KMS-11 (cell line): Measurements from ENCODE around the gene KIAA0825.

ENCODE experiments used
- H2AFZ ChIP-seq: fragments of 200-600 bp; sonication (generic); 2 replicates; pipeline ENCODE4 v1.6.1; 2016; ENCODE audit warnings: antibody characterized with exemption, mixed run types, low read depth
- H3K27ac ChIP-seq: fragments of 200-600 bp; sonication (generic); 2 replicates; pipeline ENCODE4 v1.6.1; 2016; ENCODE audit warnings: mild to moderate bottlenecking, mixed run types
- H3K27me3 ChIP-seq: fragments of 200-600 bp; sonication (generic); 2 replicates; pipeline ENCODE4 v1.6.1; 2017; ENCODE audit warnings: mild to moderate bottlenecking, low read depth, mixed run types, moderate library complexity; ENCODE audit not compliant: insufficient read depth
- H3K36me3 ChIP-seq: fragments of 200-600 bp; sonication (generic); 2 replicates; pipeline ENCODE4 v1.6.1; 2017; ENCODE audit warnings: mild to moderate bottlenecking, mixed run types; ENCODE audit not compliant: insufficient read depth
- H3K4me1 ChIP-seq: fragments of 200-600 bp; sonication (generic); 2 replicates; pipeline ENCODE4 v1.6.1; 2016; ENCODE audit warnings: mild to moderate bottlenecking, low read depth, mixed run types; ENCODE audit not compliant: poor library complexity, severe bottlenecking
- H3K4me2 ChIP-seq: fragments of 200-600 bp; sonication (generic); 2 replicates; pipeline ENCODE4 v1.7.0; 2016; ENCODE audit warnings: mild to moderate bottlenecking, mixed run types
- H3K4me3 ChIP-seq: fragments of 200-600 bp; sonication (generic); IDR thresholded peaks from 2 replicates; pipeline ENCODE4 v1.6.1; 2017; ENCODE audit warnings: low read depth, low read length, mixed read lengths; ENCODE audit not compliant: insufficient read depth
- H3K79me2 ChIP-seq: fragments of 200-600 bp; sonication (generic); 2 replicates; pipeline ENCODE4 v1.6.1; 2016; ENCODE audit warnings: low read depth, mixed run types; ENCODE audit not compliant: insufficient read depth
- H3K9ac ChIP-seq: fragments of 200-600 bp; sonication (generic); 2 replicates; pipeline ENCODE4 v1.6.1; 2016; ENCODE audit warnings: mild to moderate bottlenecking, mixed run types
- H4K20me1 ChIP-seq: fragments of 200-600 bp; sonication (generic); 2 replicates; pipeline ENCODE4 v1.6.1; 2016; ENCODE audit warnings: mild to moderate bottlenecking, mixed run types; ENCODE audit not compliant: insufficient read depth
- TF ChIP-seq, protein P1 (sequence below): fragments of 200-600 bp; sonication (generic); conservative IDR thresholded peaks from 2 replicates; pipeline ENCODE4 v1.6.1; 2017; ENCODE audit warnings: low read depth, mild to moderate bottlenecking, antibody characterized with exemption, low read length, moderate library complexity, mixed read lengths

The KIAA0825 gene

DNA sequence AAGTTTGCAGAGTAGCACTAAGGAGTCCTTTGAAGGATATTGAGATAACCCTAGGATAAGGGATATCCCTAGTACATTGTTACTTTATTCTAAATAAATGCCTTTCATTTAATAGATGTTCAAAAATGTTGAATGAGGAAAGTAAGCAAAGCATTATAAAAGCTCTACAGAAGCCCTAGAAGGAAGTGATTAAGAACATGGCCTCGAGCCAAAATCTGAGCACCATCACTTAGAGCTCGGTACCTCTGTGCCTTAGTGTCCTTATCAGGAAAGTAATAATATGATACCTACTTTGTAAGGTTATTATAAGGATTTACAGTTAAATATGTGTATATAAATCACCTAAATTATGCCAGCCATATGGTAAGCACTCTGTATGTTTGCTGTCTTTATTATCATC, 242.6 kb downstream of the KIAA0825 start:
- H4K20me1 ChIP-seq, result no peaks in the 10 kb centered on the region
- TF ChIP-seq, protein P1, sequence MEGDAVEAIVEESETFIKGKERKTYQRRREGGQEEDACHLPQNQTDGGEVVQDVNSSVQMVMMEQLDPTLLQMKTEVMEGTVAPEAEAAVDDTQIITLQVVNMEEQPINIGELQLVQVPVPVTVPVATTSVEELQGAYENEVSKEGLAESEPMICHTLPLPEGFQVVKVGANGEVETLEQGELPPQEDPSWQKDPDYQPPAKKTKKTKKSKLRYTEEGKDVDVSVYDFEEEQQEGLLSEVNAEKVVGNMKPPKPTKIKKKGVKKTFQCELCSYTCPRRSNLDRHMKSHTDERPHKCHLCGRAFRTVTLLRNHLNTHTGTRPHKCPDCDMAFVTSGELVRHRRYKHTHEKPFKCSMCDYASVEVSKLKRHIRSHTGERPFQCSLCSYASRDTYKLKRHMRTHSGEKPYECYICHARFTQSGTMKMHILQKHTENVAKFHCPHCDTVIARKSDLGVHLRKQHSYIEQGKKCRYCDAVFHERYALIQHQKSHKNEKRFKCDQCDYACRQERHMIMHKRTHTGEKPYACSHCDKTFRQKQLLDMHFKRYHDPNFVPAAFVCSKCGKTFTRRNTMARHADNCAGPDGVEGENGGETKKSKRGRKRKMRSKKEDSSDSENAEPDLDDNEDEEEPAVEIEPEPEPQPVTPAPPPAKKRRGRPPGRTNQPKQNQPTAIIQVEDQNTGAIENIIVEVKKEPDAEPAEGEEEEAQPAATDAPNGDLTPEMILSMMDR, result no peak

DNA sequence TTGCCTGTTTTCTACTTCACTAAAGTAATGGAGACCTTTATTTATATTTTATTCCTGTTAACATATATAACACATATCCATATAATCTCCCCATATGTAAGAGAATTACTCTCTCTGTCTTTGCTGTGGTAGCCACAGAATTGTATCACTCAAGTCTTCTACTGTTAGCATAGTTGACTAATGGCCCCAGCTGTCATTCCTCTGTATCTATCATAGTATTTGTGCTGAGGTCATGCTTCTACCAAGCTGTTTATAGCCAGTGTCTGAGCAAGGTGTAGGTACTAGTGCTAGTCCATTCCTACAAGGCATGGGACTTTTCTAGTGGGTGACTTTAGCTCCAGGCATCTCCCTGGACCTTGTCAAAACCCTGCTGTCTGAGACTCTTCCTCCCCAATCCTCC, 244.1 kb downstream of the KIAA0825 start:
- Histone ChIP-seq H3K9ac (no peak overlapping the region), H3K4me3 (no peak overlapping the region), H2AFZ (no peak overlapping the region), H3K27me3 (no peaks in the 10 kb centered on the region), H3K36me3 (no peaks in the 10 kb centered on the region), H3K4me2 (no peak overlapping the region), H3K4me1 (no peaks in the 10 kb centered on the region), H3K27ac (no peak overlapping the region), H3K79me2 (no peaks in the 10 kb centered on the region), H4K20me1 (no peaks in the 10 kb centered on the region)
- TF ChIP-seq, protein P1, result no peak

More for the DNA sequence above, 242.6 kb downstream of the KIAA0825 start:
- Histone ChIP-seq H3K27me3 (no peaks in the 10 kb centered on the region), H3K27ac (no peak overlapping the region), H3K36me3 (no peaks in the 10 kb centered on the region), H3K4me1 (no peaks in the 10 kb centered on the region), H3K79me2 (no peaks in the 10 kb centered on the region), H3K9ac (no peak overlapping the region), H2AFZ (no peak overlapping the region), H3K4me2 (no peak overlapping the region), H3K4me3 (no peak overlapping the region)

DNA sequence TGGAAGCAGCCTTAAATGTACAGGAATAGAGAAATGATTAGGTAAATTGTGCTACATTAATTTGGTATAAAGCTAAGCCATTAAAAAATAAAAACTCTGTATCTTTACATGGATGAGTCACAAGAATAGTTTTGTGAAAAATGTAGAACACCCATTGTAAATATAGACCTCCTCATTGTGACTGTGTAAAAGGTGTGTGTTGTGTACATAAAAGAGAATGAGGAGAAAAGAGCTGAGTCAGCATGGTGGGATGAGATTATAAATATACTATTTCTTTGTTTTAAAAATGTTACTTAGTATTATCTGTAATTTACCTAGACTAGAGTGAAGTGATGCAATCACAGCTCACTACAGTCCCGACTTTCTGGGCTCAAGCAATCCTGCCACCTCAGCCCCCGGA, 250.5 kb downstream of the KIAA0825 start:
- Histone ChIP-seq H4K20me1 (no peaks in the 10 kb centered on the region), H2AFZ (no peak overlapping the region), H3K79me2 (no peaks in the 10 kb centered on the region), H3K4me1 (no peaks in the 10 kb centered on the region), H3K36me3 (no peaks in the 10 kb centered on the region), H3K27ac (no peak overlapping the region), H3K27me3 (no peaks in the 10 kb centered on the region), H3K4me3 (no peak overlapping the region), H3K9ac (no peak overlapping the region), H3K4me2 (no peak overlapping the region)
- TF ChIP-seq, protein P1, result no peak

DNA sequence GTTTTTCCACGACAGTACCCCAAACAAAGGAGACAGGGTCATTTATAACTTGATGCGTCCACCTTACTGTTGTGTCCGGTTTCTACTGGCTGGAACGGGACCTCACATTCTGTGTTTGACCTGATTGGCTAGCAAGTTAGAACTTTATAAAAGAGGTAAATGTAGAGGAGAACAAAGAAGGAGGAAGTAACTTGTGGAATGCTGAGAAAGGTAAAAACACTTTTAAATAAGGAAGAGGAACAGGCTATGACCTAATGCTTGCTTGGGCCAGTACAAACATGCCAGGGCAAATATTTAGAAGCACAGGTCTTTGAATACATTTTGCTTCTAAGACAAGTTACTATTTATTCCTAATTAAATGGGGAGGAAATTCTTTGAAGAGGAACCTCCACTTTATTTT, 251.6 kb downstream of the KIAA0825 start:
- TF ChIP-seq, protein P1, result no peak
- no peak overlapping the region for H3K27ac ChIP-seq
- no peaks in the 10 kb centered on the region for H3K36me3 ChIP-seq
- H3K4me3 ChIP-seq, result no peak overlapping the region
- no peaks in the 10 kb centered on the region for H3K4me1 ChIP-seq
- no peak overlapping the region for H3K9ac ChIP-seq
- H3K79me2 ChIP-seq, result no peaks in the 10 kb centered on the region
- H3K4me2 ChIP-seq, result no peak overlapping the region
- H4K20me1 ChIP-seq, result no peaks in the 10 kb centered on the region
- H3K27me3 ChIP-seq, result no peaks in the 10 kb centered on the region
- H2AFZ ChIP-seq, result no peak overlapping the region
